HG02938 (cell line): ENCODE measurements around the gene PDSS2.
"Not testable (repeated sequence)": the region's sequence is repeated elsewhere in the genome, so short reads cannot be mapped to it uniquely, and the experiment has no call there.

ENCODE experiments used
- ATAC-seq: cut with Tn5 transposase; IDR thresholded peaks from one replicate; pipeline ENCODE4 v1.9.1; 2021; ENCODE audit warnings: mild to moderate bottlenecking, moderate library complexity; ENCODE audit not compliant: unreplicated experiment

PDSS2 gene

GRCh38 chr6:107185391-107185970 lies 273.9 kb downstream of the PDSS2 start:
- no peak for ATAC-seq

DNA sequence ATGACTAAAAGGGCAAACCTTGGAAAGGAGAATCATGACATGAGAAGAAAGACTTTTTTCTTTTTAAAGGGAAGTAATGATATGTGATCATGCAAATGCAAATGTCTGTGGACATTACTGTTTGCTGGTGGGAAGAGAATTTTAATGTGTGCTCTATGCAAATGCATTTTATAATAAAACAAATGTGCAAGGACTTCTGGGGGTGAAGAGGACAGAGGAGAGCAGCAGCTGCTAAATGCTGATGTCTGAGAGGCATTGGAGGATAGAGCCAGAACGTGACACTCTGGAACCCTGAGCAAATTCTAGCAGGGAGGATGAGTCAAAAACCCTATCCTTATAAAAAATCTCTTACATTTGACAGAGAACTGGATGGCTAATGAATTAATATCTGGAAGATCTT lies 274.9 kb downstream of the PDSS2 start:
- no peak for ATAC-seq

DNA sequence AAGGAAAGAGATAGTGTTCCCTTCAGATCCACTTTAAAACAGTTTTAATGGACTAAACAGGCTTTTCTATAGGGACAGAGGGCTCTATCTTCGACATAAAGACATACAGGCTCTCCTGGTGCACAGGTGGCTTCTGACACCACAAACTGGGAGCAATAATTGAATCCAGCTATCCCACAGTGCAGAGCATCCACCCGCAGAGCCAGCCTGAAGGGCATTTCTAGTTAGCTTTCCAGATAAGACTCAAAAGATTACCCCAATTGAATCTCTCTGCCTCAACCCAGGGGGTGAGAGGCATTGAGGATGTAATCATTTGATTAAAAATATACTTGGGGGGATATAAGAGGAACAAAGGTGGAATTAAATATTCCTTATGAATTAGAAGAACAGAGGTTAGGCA lies 279.3 kb downstream of the PDSS2 start:
- ATAC-seq: no peak

GRCh38 chr6:107179004-107179403 lies 280.4 kb downstream of the PDSS2 start:
- ATAC-seq: no peak

GRCh38 chr6:107173779-107174178 lies 285.6 kb downstream of the PDSS2 start:
- ATAC-seq: no peak

DNA sequence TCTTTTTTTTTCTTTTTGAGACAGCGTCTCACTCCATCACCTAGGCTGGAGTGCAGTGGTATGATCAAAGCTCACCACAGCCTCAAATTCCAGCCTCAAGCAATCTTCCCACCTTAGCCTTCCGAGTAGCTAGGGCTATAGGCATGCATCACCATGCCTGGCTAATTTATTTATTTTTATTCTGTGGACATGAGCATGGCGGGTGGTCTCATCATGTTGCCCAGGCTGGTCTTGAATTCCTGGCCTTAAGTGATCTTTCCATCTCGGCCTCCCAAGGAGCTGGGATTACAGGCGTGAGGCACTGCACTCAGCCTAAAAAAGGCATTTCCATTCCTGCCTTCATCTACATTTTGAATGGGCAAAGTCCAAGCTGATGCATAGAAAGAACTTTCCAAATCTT lies 287.9 kb downstream of the PDSS2 start:
- ATAC-seq: no peak

- ATAC-seq: not testable (repeated sequence)
Observed at GRCh38 chr6:107164299-107164698, 295.1 kb downstream of the PDSS2 start.

GRCh38 chr6:107161521-107161920 lies 297.8 kb downstream of the PDSS2 start:
- no peak for ATAC-seq

GRCh38 chr6:107156617-107157016 lies 302.7 kb downstream of the PDSS2 start:
- ATAC-seq: no peak

- ATAC-seq: no peak
Observed at GRCh38 chr6:107154801-107155160, 304.6 kb downstream of the PDSS2 start.

- no peak for ATAC-seq
Observed at GRCh38 chr6:107154131-107154800, 305.1 kb downstream of the PDSS2 start.

- no peak for ATAC-seq
Observed at GRCh38 chr6:107152638-107153430, 306.5 kb downstream of the PDSS2 start.

DNA sequence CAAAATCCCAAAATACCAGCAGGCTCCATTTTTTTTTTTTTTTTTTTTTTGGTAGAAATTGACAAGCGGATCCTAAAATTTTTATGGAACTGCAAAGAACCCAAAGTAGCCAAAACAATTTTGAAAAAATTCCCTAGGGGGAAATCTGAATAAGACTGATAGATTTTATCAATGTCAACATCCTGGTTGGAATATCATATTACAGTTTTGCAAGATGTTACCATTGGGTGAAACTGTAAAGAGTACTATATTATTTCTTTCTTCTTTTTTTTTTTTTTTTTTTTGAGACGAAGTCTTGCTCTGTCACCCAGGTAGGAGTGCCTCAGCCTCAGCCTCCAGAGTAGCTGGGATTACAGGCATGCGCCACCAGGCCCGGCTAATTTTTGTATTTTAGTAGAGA lies 314.7 kb downstream of the PDSS2 start:
- ATAC-seq: no peak

- ATAC-seq: no peak
Observed at GRCh38 chr6:107144014-107144413, 315.4 kb downstream of the PDSS2 start.

DNA sequence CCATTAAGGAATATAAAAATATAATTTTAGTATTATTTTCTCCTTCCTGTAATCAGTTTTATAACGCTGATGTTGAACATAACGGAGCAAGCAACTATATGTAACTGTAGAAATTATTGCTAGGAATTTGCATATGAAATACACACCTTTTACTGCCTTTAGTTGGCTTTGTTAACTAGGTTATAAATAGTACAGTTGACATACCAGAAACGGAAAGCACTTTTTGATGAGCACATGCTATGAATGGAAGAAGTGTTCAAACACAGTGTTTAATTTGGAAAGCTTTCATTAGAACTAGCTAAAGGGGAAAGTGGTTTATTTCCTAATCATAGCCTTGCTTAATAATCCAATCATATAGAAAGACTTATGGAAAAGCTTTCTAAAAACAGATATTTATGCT lies 318.8 kb downstream of the PDSS2 start:
- no peak for ATAC-seq

DNA sequence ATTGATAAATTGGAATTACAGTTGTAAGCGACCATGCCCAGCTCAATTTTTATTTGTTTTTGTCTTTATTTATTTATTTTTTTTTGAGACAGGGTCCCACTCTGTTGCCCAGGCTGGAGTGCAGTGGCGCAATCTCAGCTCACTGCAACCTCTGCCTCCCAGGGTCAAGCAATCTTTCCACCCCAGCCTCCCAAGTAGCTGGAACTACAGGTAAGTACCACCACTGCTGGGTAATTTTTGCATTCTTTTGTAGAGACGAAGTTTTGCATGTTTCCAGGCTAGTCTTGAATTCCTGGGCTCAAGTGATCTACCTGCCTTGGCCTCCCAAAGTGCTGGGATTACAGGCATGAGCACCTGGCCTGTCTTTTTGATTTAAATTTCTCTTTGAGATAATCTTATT lies 323.0 kb downstream of the PDSS2 start:
- ATAC-seq: not testable (repeated sequence)

GRCh38 chr6:107135048-107135680 lies 324.2 kb downstream of the PDSS2 start:
- not testable (repeated sequence) for ATAC-seq

GRCh38 chr6:107132330-107132954 lies 326.9 kb downstream of the PDSS2 start:
- ATAC-seq: no peak

DNA sequence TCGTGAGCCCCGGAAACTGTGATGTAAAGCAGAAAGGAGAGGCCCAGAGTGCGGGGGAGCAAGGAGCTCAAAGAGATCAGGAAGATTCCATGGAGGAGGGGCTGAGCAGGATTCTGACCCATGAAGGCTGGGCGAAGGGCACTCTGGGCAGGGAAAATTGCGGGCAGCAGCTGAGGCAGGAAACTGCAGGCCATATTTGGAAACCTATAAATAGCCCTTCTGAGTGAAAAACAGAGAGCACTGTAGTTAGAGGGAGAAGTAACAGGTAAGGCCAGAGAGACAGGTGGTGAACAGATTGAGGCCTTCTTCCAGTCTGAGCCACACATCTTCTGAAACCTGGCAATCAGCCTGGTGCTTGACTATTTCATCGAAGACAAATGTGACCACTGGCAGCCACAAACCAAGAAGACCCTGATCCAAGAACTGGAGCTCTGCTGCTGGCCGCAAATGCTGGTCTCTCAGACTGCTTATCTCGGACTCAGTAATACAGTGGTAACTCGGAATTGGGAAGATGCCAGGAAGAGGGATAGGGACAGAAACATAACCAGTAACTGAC lies 329.9 kb downstream of the PDSS2 start:
- no peak for ATAC-seq

DNA sequence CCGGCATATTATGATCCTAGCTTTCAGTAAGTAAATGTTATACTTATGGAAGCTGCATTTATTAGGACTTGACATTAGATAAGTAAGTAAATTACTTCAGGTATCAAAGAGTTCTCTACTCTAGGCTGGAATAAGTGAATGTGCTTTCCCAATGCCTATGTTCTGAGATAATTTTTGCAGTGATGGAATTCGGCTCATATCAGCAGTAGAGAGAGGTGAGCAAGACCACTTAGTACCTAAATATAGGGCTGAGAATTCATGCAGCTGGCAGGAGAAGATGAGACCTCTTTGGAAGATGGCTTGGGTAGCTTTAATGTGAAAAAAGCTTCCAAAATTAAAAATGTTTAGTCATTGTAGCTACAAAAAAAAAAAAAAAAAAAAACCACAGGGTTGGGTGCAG lies 330.8 kb downstream of the PDSS2 start:
- ATAC-seq: no peak

- ATAC-seq: no peak
Observed at GRCh38 chr6:107128175-107128574, 331.2 kb downstream of the PDSS2 start.
